IMR-90 (cell line): ENCODE results near the gene STAG1. TPM values are rescaled to one million over a fixed set of nuclear protein-coding genes. Genes with fewer than 3 reads are reported as not detected.
"Not testable (repeated sequence)": the region's sequence is repeated elsewhere in the genome, so short reads cannot be mapped to it uniquely, and the experiment has no call there.

ENCODE experiments used
- ATAC-seq: fragments of 200-7000 bp; cut with Tn5 transposase; 2 replicates; pipeline ENCODE4 v1.9.1; 2020; ENCODE audit warnings: low read depth, mild to moderate bottlenecking, moderate library complexity
- BruUV-seq: library from RNA; stranded (reverse); fragments of 400-500 nt; replicated peaks from 2 replicates; lab custom pipeline; 2021; lab: Mats Ljungman, UMichigan
- CTCF ChIA-PET: fragments of 300-600 bp; formaldehyde crosslinking; extraction: SDS; loops from one replicate; lab custom pipeline; 2021; ENCODE audit warnings: antibody characterized with exemption; lab: Yijun Ruan, JAX
- POLR2A ChIA-PET: fragments of 300-600 bp; sonication (Branson Sonifier 250); formaldehyde crosslinking; loops from one replicate; lab custom pipeline; 2022; ENCODE audit warnings: antibody characterized with exemption; ENCODE audit not compliant: unreplicated experiment; lab: Charles Lee
- DNase-seq: peaks from one replicate; pipeline ENCODE4 v3.0.0; 2013
- H2AFZ ChIP-seq: replicated peaks from 2 replicates; pipeline ENCODE3; 2013; ENCODE audit warnings: low read length, mild to moderate bottlenecking; ENCODE audit not compliant: poor library complexity
- H2AK5ac ChIP-seq: 2 replicates; pipeline ENCODE4 v1.6.1; 2013; ENCODE audit warnings: low read depth, low read length, inconsistent platforms
- H2AK9ac ChIP-seq: replicated peaks from 2 replicates; pipeline ENCODE3; 2013; ENCODE audit warnings: mild to moderate bottlenecking, low read depth, low read length, moderate library complexity; ENCODE audit not compliant: poor library complexity
- H2BK120ac ChIP-seq: 2 replicates; pipeline ENCODE4 v1.6.1; 2013; ENCODE audit warnings: low read depth, low read length, inconsistent platforms
- H2BK15ac ChIP-seq: 3 replicates; pipeline ENCODE4 v1.6.1; 2013; ENCODE audit warnings: low read depth, low read length, inconsistent platforms
- H2BK20ac ChIP-seq: 2 replicates; pipeline ENCODE4 v1.6.1; 2013; ENCODE audit warnings: low read depth, mild to moderate bottlenecking, inconsistent platforms, low read length, moderate library complexity
- H2BK5ac ChIP-seq: 2 replicates; pipeline ENCODE4 v1.6.1; 2013; ENCODE audit warnings: mild to moderate bottlenecking, low read depth, low read length, inconsistent platforms; ENCODE audit not compliant: poor library complexity, severe bottlenecking
- H3K14ac ChIP-seq: replicated peaks from 2 replicates; pipeline ENCODE4 v1.6.1; 2013; ENCODE audit warnings: low read depth, low read length, inconsistent platforms
- H3K18ac ChIP-seq: 2 replicates; pipeline ENCODE4 v1.6.1; 2013; ENCODE audit warnings: low read depth, low read length, control low read depth
- H3K23ac ChIP-seq: 2 replicates; pipeline ENCODE4 v1.6.1; 2013; ENCODE audit warnings: low read depth, low read length, inconsistent platforms
- H3K27ac ChIP-seq: 2 replicates; pipeline ENCODE4 v1.5.1; 2013; ENCODE audit warnings: mild to moderate bottlenecking, control low read depth, low read length; ENCODE audit not compliant: insufficient read depth
- H3K27me3 ChIP-seq: 2 replicates; pipeline ENCODE4 v1.6.1; 2013; ENCODE audit warnings: low read length; ENCODE audit not compliant: control insufficient read depth, insufficient read depth
- H3K36me3 ChIP-seq: 2 replicates; pipeline ENCODE4 v1.6.1; 2013; ENCODE audit warnings: low read length, mixed read lengths; ENCODE audit not compliant: control insufficient read depth, insufficient read depth
- H3K4ac ChIP-seq: 2 replicates; pipeline ENCODE4 v1.6.1; 2013; ENCODE audit warnings: low read depth, low read length, inconsistent platforms
- H3K4me1 ChIP-seq: 2 replicates; pipeline ENCODE4 v1.6.1; 2013; ENCODE audit warnings: low read length, mixed read lengths; ENCODE audit not compliant: control insufficient read depth, insufficient read depth
- H3K4me2 ChIP-seq: 2 replicates; pipeline ENCODE4 v1.6.1; 2013; ENCODE audit warnings: low read depth, mild to moderate bottlenecking, control low read depth, low read length, moderate library complexity
- H3K4me3 ChIP-seq: 2 replicates; pipeline ENCODE4 v1.5.1; 2013; ENCODE audit warnings: low read depth, mild to moderate bottlenecking, control low read depth, low read length, moderate library complexity; ENCODE audit not compliant: insufficient read depth
- H3K56ac ChIP-seq: 2 replicates; pipeline ENCODE4 v1.6.1; 2013; ENCODE audit warnings: low read length, inconsistent platforms; ENCODE audit not compliant: insufficient read depth; ENCODE audit errors: extremely low read depth
- H3K79me1 ChIP-seq, 2 experiments: 2 replicates each; pipeline ENCODE4 v1.6.1; 2013; ENCODE audit warnings: low read length in 2 of 2, inconsistent platforms in 1 of 2, low read depth in 1 of 2
- H3K9ac ChIP-seq: 2 replicates; pipeline ENCODE4 v1.6.1; 2013; ENCODE audit warnings: low read depth, low read length, control low read depth
- H3K9me1 ChIP-seq: 2 replicates; pipeline ENCODE4 v1.6.1; 2013; ENCODE audit warnings: low read length, inconsistent platforms; ENCODE audit not compliant: insufficient read depth
- H3K9me3 ChIP-seq: 2 replicates; pipeline ENCODE4 v1.6.1; 2013; ENCODE audit warnings: low read length; ENCODE audit not compliant: control insufficient read depth, insufficient read depth
- H4K20me1 ChIP-seq: 2 replicates; pipeline ENCODE4 v1.6.1; 2013; ENCODE audit warnings: low read length, inconsistent platforms; ENCODE audit not compliant: insufficient read depth
- H4K5ac ChIP-seq: 2 replicates; pipeline ENCODE4 v1.6.1; 2013; ENCODE audit warnings: mild to moderate bottlenecking, low read depth, low read length, control low read depth
- H4K8ac ChIP-seq, 2 experiments: 2 replicates each; pipeline ENCODE4 v1.6.1; 2013; ENCODE audit warnings: low read depth in 2 of 2, low read length in 2 of 2, control low read depth in 1 of 2, inconsistent platforms in 1 of 2
- H4K91ac ChIP-seq: 2 replicates; pipeline ENCODE4 v1.6.1; 2013; ENCODE audit warnings: low read depth, low read length, inconsistent platforms; ENCODE audit not compliant: insufficient read depth
- BHLHE40 ChIP-seq: fragments of 150-350 bp; IDR thresholded peaks from 2 replicates; pipeline ENCODE4 v1.6.1; 2016; ENCODE audit warnings: mild to moderate bottlenecking, low read depth, low read length
- MAFK ChIP-seq: IDR thresholded peaks from 2 replicates; pipeline ENCODE4 v1.6.1; 2012; ENCODE audit warnings: low read depth, low read length, improper control_type of control experiment
- MXI1 ChIP-seq: IDR thresholded peaks from 2 replicates; pipeline ENCODE4 v1.6.1; 2012; ENCODE audit warnings: low read depth, mild to moderate bottlenecking, low read length, moderate library complexity, borderline replicate concordance
- RAD21 ChIP-seq: IDR thresholded peaks from 2 replicates; pipeline ENCODE4 v1.6.1; 2012; ENCODE audit warnings: low read length, improper control_type of control experiment
- WGBS, 2 experiments: methylation state at CpG; one replicate each; pipeline versions ENCODE4 v1.1.5 to v1.1.7; 2013; ENCODE audit warnings: missing lambda C conversion rate in 2 of 2; ENCODE audit not compliant: insufficient read length in 1 of 2; ENCODE audit errors: extremely low coverage in 2 of 2; 5-methylcytosine and 5-hydroxymethylcytosine counted together
- dilution Hi-C: fragments of 300-500 bp; cut with HindIII; formaldehyde crosslinking; loops from one replicate; pipeline ENCODE4 v1.14.3; 2018; ENCODE audit warnings: low sequenced_read_pairs; ENCODE audit not compliant: unreplicated experiment
- in situ Hi-C: fragments of 300-500 bp; cut with MboI; formaldehyde crosslinking; loops from 3 replicates; pipeline ENCODE4 v1.14.3; 2019; ENCODE audit warnings: low sequenced_read_pairs, inconsistent platforms, mixed read lengths
- intact Hi-C: fragments of 100-400 bp; cut with micrococcal nuclease; formaldehyde crosslinking; loops from 2 replicates; pipeline ENCODE4 v1.10.0; 2022
- polyA plus RNA-seq, 3 experiments: library from polyadenylated mRNA; depleted of rRNA; stranded (reverse); fragments of >200 nt; gene quantifications; 2 replicates each; pipeline ENCODE4 v1.2.3, GENCODE V29; 2012; ENCODE audit warnings: low replicate concordance in 1 of 3
- total RNA-seq: library from RNA; depleted of rRNA; stranded (reverse); fragments of >200 nt; gene quantifications from 2 replicates; pipeline ENCODE4 v1.2.3, GENCODE V29; 2012
- TF ChIP-seq, protein P1 (sequence below): fragments of 150-350 bp; IDR thresholded peaks from 2 replicates; pipeline ENCODE4 v1.6.1; 2016; ENCODE audit warnings: low read depth, mild to moderate bottlenecking, low read length, moderate library complexity, borderline replicate concordance

The STAG1 gene
- total and polyA plus RNA-seq, 2 of the 4 experiments (the other 2 are of a cell fraction), result 9.6 to 32.3 TPM

DNA sequence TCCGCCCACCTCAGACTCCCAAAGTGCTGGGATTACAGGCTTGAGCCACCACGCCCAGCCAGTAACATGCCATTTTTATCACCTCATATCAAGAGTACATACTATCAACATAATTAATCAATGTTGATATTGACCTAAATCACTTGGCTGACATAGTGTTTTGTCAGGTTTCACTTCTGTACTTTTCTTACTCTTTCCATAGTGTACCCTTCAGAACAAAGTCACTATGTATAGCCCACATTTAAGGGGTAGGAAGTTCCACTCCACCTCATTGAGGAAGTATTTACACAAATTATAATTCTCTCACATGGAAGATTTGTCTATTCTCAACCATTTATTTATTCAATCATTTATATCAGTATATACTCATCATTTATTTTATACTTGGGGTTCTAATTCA lies 145.2 kb downstream of the STAG1 start:
- H3K79me1 ChIP-seq, result peaks cover 25 to 42% of the 10 kb centered on the region in 2 experiments
- no peak overlapping the region for H4K91ac ChIP-seq
- no peak overlapping the region for H2AK5ac ChIP-seq
- H2BK120ac ChIP-seq, result no peak overlapping the region
- no peak overlapping the region for H2AFZ ChIP-seq
- no peak overlapping the region for H2BK5ac ChIP-seq
- dilution Hi-C loops, result no loop called here
- H4K20me1 ChIP-seq, result no peaks in the 10 kb centered on the region; the same call in 1 of the 2 replicates
- BruUV-seq, result no TSS peak
- no peaks in the 10 kb centered on the region for H3K9me1 ChIP-seq
- H3K36me3 ChIP-seq, result peaks cover 7% of the 10 kb centered on the region; the same call in 1 of the 2 replicates
- H3K14ac ChIP-seq, result no peak overlapping the region
- H3K18ac ChIP-seq, result no peak overlapping the region
- intact Hi-C loops, result no loop called here
- no peak overlapping the region for H3K23ac ChIP-seq
- no peak overlapping the region for H3K27ac ChIP-seq
- H3K4me3 ChIP-seq, result no peak overlapping the region
- H3K4me2 ChIP-seq, result no peak overlapping the region
- DNase-seq (no peak), ATAC-seq (no peak)
- H3K56ac ChIP-seq, result no peak overlapping the region
- no CpG with 5 or more reads among the region's 2 CpGs for WGBS, 2 experiments
- POLR2A ChIA-PET, result no interaction called here
- CTCF ChIA-PET, result no interaction called here
- no peak overlapping the region for H2BK15ac ChIP-seq
- no peak overlapping the region for H3K9ac ChIP-seq
- H4K8ac ChIP-seq, result no peak overlapping the region
- no peaks in the 10 kb centered on the region; the same call in 1 of the 2 replicates for H3K4me1 ChIP-seq
- H2AK9ac ChIP-seq, result no peak overlapping the region
- H3K9me3 ChIP-seq, result no peaks in the 10 kb centered on the region
- in situ Hi-C loops, result no loop called here
- H3K27me3 ChIP-seq, result no peaks in the 10 kb centered on the region
- no peak overlapping the region for H4K5ac ChIP-seq
- H2BK20ac ChIP-seq, result no peak overlapping the region
- TF ChIP-seq RAD21 (no peak), BHLHE40 (no peak), MAFK (no peak), MXI1 (no peak)
- TF ChIP-seq, protein P1, sequence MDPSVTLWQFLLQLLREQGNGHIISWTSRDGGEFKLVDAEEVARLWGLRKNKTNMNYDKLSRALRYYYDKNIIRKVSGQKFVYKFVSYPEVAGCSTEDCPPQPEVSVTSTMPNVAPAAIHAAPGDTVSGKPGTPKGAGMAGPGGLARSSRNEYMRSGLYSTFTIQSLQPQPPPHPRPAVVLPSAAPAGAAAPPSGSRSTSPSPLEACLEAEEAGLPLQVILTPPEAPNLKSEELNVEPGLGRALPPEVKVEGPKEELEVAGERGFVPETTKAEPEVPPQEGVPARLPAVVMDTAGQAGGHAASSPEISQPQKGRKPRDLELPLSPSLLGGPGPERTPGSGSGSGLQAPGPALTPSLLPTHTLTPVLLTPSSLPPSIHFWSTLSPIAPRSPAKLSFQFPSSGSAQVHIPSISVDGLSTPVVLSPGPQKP, result no peak
- H3K4ac ChIP-seq, result no peak overlapping the region

DNA sequence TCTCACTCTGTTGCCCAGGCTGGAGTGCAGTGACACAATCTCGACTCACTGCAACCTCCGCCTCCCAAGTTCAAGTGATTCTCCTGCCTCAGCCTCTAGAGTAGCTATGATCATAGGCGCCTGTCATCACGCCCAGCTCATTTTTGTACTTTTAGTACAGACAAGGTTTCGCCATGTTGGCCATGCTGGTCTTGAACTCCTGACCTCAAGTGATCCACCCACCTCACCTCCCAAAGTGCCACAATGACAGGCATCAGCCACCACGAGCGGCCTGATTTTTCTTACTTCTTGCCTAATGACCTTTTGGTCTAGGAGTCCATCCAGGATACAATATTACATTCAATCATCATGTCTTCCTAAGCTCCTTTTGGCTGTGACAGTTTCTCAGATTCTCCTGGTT lies 146.0 kb downstream of the STAG1 start:
- CTCF ChIA-PET, result interaction anchor here (0.6 kb wide), 1 partner anchor 142 kb away, joined by 3 read pairs; no protein-coding TSS in a partner anchor
- BruUV-seq, H2AK9ac ChIP-seq: not testable (repeated sequence)

More for the DNA sequence above, 146.0 kb downstream of the STAG1 start:
- H4K20me1 ChIP-seq, H3K9me3 ChIP-seq, H3K9ac ChIP-seq, H3K4me3 ChIP-seq, H3K56ac ChIP-seq, in situ Hi-C loops, H4K91ac ChIP-seq, dilution Hi-C loops, H3K27ac ChIP-seq, H3K4me1 ChIP-seq, H3K9me1 ChIP-seq, H3K23ac ChIP-seq, H4K5ac ChIP-seq, H3K36me3 ChIP-seq, H2BK120ac ChIP-seq, H2BK20ac ChIP-seq, DNase-seq, H2AFZ ChIP-seq, H3K4ac ChIP-seq, H3K14ac ChIP-seq, H3K4me2 ChIP-seq, POLR2A ChIA-PET, ATAC-seq, H3K27me3 ChIP-seq, H3K18ac ChIP-seq, H4K8ac ChIP-seq, intact Hi-C loops, H2BK15ac ChIP-seq, H2BK5ac ChIP-seq: not testable (repeated sequence)
- 100% methylated on average over 1 of the region's 7 CpGs; no CpG with 5 or more reads in 1 of the 2 experiments for WGBS, 2 experiments
- peak overlapping the region; percentile 39; the same call in 1 of the 2 replicates for H2AK5ac ChIP-seq
- H3K79me1 ChIP-seq, result peaks cover 24 to 42% of the 10 kb centered on the region in 2 experiments
